ENCODE results near the gene CDC7. TPM values are rescaled to one million over a fixed set of nuclear protein-coding genes. Genes with fewer than 3 reads are reported as not detected.

CDC7 gene
- polyA plus RNA-seq, 1 donor from 2014 or later: 34.6 TPM

DNA sequence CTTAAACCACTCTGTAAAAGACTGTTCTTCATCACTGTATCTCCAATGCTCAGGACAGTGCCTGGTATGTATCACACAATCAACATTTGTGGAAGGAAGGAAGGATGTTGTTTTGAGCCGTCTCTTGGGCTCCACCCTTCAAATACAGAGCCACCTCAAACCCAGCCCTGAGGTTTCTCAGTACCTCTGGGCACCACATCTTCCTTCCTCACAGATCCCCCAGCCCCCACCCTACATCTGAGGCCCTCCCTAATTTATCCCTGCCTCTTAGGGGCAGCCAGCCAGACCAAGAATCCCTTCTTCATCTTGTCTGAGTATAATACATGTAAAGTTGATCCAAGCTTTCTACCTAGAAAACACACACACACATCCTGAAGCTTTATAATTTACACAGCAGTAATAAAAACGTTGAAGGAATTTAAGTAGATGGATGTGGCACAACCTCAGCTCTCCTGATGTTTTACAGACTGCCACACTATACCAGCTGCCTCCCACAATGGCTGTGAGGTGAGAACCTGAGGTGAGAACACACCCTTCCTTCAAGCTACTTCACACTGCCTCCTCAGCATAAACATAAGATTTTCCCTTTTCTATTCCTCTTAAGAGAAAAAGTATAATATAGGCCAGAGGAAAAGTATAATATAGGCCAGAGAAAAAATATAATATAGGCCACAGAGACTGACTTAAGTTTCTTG, 48.5 kb downstream of the CDC7 start:
- Histone ChIP-seq H3K9me2 (ENCODE audit: insufficient read depth, low read length) (no peaks in the 10 kb centered on the region), H2AFZ (ENCODE audit: low read depth, low read length) (no peak overlapping the region), H3K9ac (ENCODE audit: low read length) (no peak overlapping the region), H3K79me2 (replicated peaks; ENCODE audit: insufficient read depth, low read length) (no peaks in the 10 kb centered on the region), H3K27me3 (ENCODE audit: insufficient read depth, low read depth, low read length) (no peaks in the 10 kb centered on the region), H3K36me3 (ENCODE audit: insufficient read depth, low read length) (no peaks in the 10 kb centered on the region), H3F3A (ENCODE audit: insufficient read depth, low read length, poor library complexity, severe bottlenecking) (no peaks in the 10 kb centered on the region), H4K20me1 (ENCODE audit: insufficient read depth) (no peaks in the 10 kb centered on the region), H3K9me3 (ENCODE audit: low read length) (no peaks in the 10 kb centered on the region), H3K4me3 (ENCODE audit: low read length) (no peak overlapping the region), H3K27ac (ENCODE audit: low read length) (no peak overlapping the region), H3K4me2 (ENCODE audit: low read length) (no peak overlapping the region)
- TF ChIP-seq EP300 (conservative IDR thresholded peaks at IDR 0.05; ENCODE audit: poor library complexity, severe bottlenecking) (no peak), EZH2 (IDR thresholded peaks at IDR 0.05; ENCODE audit: borderline replicate concordance, insufficient read depth, low read length, poor library complexity, severe bottlenecking) (no peak), REST (IDR thresholded peaks at IDR 0.05; ENCODE audit: borderline replicate concordance) (no peak), RAD21 (conservative IDR thresholded peaks at IDR 0.05) (no peak), SMC3 (conservative IDR thresholded peaks at IDR 0.05; ENCODE audit: poor library complexity) (no peak), TAF1 (IDR thresholded peaks at IDR 0.05; ENCODE audit: low read depth) (no peak), POLR2AphosphoS5 (IDR thresholded peaks at IDR 0.05) (no peak), MXI1 (conservative IDR thresholded peaks at IDR 0.05; ENCODE audit: poor library complexity, severe bottlenecking) (no peak)
- TF ChIP-seq, protein P1, sequence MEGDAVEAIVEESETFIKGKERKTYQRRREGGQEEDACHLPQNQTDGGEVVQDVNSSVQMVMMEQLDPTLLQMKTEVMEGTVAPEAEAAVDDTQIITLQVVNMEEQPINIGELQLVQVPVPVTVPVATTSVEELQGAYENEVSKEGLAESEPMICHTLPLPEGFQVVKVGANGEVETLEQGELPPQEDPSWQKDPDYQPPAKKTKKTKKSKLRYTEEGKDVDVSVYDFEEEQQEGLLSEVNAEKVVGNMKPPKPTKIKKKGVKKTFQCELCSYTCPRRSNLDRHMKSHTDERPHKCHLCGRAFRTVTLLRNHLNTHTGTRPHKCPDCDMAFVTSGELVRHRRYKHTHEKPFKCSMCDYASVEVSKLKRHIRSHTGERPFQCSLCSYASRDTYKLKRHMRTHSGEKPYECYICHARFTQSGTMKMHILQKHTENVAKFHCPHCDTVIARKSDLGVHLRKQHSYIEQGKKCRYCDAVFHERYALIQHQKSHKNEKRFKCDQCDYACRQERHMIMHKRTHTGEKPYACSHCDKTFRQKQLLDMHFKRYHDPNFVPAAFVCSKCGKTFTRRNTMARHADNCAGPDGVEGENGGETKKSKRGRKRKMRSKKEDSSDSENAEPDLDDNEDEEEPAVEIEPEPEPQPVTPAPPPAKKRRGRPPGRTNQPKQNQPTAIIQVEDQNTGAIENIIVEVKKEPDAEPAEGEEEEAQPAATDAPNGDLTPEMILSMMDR (IDR thresholded peaks at IDR 0.05; ENCODE audit: poor library complexity, severe bottlenecking): no peak

DNA sequence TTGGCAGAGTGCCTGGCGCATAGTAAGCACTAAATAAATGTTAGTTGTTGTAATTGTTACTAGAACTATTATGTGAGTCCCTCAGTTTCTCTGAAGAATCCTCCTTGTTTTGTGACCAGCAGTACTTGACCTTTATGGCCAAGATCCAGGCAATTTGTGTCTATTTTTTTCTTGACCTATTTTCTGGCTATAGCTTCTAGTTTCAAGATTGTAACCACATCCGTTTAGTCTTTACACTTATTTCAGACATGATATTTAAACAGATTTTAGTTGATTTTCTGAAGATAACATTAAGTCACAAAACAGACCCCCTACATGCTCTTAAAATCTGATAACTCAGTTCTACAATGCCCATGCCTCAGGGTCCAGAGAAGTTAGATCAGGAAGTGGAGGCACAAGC, 50.3 kb downstream of the CDC7 start:
- Histone ChIP-seq H3K27me3 (ENCODE audit: insufficient read depth, low read depth, low read length) (no peaks in the 10 kb centered on the region), H3F3A (ENCODE audit: insufficient read depth, low read length, poor library complexity, severe bottlenecking) (no peaks in the 10 kb centered on the region), H3K9me3 (ENCODE audit: low read length) (no peaks in the 10 kb centered on the region), H3K4me2 (ENCODE audit: low read length) (no peak overlapping the region), H3K27ac (ENCODE audit: low read length) (no peak overlapping the region), H4K20me1 (ENCODE audit: insufficient read depth) (no peaks in the 10 kb centered on the region), H3K79me2 (replicated peaks; ENCODE audit: insufficient read depth, low read length) (no peaks in the 10 kb centered on the region), H2AFZ (ENCODE audit: low read depth, low read length) (no peak overlapping the region), H3K4me3 (ENCODE audit: low read length) (no peak overlapping the region), H3K9ac (ENCODE audit: low read length) (no peak overlapping the region), H3K9me2 (ENCODE audit: insufficient read depth, low read length) (no peaks in the 10 kb centered on the region), H3K36me3 (ENCODE audit: insufficient read depth, low read length) (no peaks in the 10 kb centered on the region)
- TF ChIP-seq EP300 (conservative IDR thresholded peaks at IDR 0.05; ENCODE audit: poor library complexity, severe bottlenecking) (no peak), EZH2 (IDR thresholded peaks at IDR 0.05; ENCODE audit: borderline replicate concordance, insufficient read depth, low read length, poor library complexity, severe bottlenecking) (no peak), SMC3 (conservative IDR thresholded peaks at IDR 0.05; ENCODE audit: poor library complexity) (no peak), MXI1 (conservative IDR thresholded peaks at IDR 0.05; ENCODE audit: poor library complexity, severe bottlenecking) (no peak), REST (IDR thresholded peaks at IDR 0.05; ENCODE audit: borderline replicate concordance) (no peak)
- TF ChIP-seq, protein P1 (IDR thresholded peaks at IDR 0.05; ENCODE audit: poor library complexity, severe bottlenecking): no peak

All from neural cell (in vitro differentiated cells).